ENCODE measurements around the gene SPEF2.

The SPEF2 gene

DNA sequence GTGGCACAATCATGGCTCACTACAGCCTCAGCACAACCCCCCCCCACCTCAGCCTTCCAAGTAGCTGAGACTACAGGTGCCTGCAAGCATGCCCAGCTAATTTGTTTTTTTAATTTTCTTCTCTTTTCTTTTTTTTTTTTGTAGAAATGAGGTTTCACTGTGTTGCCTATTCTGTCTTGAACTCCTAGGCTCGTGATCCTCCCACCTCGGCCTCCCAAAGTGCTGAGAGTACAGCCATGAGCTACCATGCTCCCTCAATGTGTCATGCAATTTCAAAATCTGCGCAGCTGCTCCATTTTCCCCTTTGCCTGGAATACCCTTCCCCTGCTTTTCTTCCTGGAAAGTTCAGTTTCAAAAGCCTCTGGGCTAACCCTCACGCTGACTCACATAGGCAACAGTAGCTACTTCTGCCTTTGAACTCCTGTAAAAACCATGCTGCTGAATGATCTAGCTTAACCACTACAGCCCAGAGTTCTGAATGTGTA is 168.0 kb downstream of the SPEF2 start:
- no peak for FAIRE-seq

DNA sequence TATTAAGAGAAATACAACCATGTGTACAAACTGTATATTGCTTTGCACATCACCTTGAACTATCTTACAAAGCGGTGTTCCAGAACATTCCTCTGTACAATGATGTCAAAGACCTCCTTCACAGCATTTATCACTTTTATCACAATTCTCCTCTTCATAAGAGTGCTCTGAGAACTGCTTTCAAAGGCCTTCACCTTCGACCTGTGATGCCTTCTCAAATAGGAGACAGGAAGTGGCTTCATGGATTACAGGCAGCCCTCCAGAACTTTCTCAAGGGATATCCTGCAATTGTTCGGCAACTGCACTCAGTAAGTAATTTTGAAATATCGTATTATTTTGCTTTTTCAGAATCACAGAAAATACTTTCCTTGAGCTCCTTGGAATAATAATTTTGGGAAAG is 171.1 kb downstream of the SPEF2 start:
- FAIRE-seq = no peak

DNA sequence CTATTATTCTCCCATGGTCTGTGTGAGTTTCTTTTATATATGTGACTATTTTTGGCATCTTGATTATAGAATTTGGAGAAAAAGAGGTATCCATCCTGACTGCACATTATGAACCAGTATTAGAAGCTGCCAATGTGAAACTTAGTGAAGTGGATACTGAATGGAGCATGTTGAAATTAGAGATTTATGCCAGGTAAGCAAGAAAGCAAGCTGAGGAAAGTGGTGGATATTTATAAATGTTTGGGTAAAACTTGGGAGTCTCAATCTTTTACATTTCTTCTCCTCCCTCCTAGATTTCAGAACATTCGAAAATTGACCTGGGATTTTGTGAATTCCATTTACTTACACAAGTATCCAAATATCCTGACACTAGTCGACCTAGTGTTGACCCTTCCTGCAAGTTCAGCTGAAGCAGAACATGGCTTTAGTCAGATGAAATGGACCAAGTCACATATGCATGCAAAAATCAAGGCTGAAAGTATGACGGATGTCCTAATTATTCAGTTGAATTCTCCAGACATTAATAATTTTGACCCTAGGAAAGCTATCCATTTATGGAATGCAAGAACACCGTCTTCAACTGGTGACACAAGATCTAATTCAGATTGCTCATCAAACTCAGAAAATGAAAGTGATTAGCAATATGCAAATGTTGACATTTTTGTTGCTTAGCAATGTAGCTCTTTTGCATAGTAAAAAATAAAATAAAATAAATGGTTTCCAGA is 172.2 kb downstream of the SPEF2 start:
- no peak for FAIRE-seq

DNA sequence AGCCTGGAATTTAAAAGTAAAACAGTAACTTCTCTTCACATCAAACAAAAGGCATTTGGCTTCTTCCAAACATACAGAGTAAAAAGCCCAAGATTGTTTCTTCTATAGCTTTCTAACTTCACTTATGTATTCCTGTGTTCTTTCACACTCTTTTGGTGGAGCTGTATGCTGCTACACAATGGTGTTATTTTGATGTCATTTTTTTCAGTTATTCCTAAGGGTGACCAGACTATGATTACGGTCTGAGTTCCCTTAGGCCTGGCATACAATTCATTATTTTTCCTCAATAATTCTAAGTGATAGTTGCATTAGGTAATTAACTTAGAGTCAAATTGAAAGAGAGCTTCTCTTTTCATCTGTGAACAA is 172.8 kb downstream of the SPEF2 start:
- no peak for FAIRE-seq

DNA sequence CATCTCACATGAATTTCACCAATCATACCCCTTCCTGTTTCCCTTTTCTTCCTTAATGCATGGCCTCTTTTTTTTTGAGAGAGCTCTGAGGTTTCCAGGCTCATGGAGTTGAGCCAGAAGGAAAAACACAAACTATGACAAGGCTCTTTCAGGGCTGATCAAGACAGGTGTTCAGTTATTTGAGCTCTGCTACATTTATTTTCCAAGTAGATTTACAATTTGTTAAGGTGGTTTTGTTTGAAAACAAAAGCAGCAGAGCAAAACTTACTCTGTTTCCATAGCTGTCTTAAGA is 176.6 kb downstream of the SPEF2 start:
- FAIRE-seq = no peak

DNA sequence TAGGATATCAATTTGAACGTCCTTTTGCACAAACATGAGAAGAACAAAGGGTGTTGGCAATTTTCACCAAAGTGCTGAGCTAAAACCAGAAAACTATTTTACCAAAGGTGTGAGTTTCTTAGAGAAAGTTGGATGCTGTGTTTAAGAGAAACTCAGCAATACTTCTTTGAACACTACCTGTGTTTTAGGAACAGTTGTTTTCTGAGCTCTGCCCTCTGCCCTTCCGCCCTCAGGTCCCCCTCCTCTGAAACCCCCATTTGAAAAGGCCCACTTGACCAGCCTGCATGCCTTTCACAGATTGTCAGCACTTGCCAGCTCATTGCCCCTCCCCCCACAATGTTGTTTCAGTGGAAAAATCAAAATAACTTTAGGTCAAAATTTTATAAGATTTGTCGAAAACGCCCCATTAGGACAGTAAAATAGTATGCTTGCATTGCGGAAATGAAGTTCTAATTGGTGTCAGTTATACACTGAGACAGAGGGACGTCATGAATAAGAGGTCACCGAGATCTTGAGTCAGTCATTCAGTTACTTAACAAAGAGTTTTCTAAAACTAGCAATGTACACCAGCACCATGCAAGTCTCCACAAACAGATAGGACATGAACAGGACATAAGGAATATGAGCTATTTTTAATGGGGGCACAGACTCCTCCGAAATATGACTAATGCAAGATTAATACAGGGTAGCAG is 177.2 kb downstream of the SPEF2 start:
- no peak for FAIRE-seq

DNA sequence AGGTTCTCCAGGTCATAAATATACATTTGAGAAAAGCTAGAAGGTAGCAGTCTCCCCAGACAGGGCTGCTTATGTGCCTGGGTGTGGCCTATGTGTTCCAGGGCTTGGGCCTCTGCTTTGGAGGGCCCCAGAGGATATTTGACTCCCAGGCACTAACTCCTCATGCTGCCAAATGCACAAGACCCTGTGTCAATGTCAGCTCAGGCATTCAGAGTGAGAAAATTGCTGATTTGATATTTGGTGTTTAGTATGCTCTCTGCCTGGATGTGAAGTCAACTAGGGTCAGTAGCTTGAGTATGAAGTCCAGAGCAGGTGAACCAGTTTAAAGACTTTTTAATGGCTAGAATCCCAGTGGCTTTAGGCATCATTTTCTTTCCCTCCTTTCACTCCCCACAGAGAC is 181.5 kb downstream of the SPEF2 start:
- FAIRE-seq = no peak

DNA sequence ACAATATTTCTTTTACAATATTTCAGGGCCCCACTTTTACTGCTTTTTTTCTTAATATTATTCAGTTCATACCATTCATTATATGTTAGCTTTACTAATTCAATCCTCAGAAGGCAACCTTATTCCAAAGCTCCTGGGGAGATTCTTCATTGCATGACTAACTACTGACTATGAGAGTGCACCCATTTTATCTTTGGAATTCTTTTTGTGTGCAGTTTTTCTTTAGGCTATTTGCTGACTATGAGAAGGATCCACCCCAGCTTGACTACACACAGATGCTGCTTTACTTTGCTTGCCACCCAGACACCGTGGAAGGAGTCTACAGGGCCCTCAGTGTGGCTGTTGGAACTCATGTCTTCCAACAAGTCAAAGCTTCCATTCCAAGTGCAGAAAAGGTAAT is 182.1 kb downstream of the SPEF2 start:
- FAIRE-seq = no peak

DNA sequence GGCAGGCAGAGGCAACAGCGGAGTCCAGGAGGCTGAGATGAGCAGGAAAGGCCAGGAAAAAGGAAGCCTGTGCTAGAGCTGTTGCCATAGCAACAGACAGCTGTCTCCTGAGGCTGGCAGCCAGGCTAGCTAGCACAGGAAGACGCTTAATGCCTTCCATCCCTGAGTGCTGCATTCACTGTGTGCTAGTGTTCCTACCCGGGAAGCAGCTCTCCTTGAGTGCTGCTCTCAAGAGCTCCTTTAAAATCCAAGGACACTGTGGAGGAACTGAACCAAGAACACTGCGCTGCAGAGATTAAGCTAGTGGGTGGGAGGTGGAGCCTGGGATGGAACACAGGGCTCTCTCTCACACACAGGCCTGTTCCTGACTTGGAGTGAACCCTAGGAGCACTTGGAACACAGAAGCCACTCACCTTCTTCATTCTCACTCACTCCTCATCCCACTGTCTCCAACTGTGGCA is 185.6 kb downstream of the SPEF2 start:
- no peak for FAIRE-seq

DNA sequence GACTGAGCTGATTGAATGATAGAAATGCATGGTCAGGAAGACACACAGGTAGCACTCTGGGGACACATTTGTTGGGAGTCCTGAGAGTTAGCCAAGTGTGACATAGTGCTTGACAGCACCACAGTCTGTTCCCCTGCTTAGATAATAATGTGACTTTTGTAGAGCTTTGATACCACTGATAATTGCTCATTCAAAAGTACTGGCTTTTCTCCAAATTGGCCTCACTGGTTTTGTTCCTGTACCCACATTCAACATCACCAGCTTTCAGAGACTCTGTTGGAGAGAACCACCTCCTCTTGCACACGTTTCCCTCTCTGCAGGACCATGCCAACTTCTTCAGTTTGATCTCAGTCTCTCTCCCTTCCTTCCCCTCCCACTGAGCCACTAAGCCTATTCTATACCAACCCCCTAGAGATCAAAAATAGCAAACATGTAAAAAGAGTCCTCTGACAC is 186.6 kb downstream of the SPEF2 start:
- no peak for FAIRE-seq

DNA sequence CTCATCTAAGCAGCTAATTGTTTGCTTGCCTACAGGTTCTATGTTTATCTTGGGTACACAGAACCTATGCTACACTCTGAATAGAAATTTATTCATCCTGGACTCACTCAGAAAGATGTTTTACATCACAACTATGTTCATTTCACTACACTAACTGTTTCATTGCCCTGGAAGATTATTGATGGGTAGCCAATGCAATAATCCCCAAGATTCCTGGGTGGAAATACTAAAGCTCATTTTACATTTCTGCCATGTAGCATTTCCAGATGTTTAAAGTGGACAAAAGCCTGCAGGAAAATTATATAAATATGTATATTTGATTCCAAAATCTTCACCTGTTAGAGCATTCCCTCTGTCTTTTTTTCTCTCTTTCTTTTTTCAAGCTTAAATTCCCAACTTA is 187.2 kb downstream of the SPEF2 start:
- FAIRE-seq = no peak

DNA sequence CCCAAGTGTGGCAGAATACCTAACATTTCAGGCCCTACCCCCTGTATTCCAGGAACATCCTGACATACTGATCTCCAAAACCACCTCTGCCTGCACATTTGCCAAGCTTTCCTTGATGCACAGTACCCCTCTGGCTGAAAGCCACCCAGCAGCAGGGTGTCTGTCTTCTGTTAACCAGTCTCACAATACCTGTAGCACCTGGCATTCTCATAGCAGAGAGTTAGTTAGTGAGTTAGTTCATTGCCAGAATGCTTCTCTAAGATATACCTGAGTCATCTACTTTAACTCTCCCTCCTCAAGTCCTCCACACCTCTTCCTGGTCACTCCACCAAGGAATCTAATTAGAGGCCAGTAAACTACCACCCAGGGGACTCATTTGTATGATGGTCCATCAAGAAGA is 192.9 kb downstream of the SPEF2 start:
- no peak for FAIRE-seq

DNA sequence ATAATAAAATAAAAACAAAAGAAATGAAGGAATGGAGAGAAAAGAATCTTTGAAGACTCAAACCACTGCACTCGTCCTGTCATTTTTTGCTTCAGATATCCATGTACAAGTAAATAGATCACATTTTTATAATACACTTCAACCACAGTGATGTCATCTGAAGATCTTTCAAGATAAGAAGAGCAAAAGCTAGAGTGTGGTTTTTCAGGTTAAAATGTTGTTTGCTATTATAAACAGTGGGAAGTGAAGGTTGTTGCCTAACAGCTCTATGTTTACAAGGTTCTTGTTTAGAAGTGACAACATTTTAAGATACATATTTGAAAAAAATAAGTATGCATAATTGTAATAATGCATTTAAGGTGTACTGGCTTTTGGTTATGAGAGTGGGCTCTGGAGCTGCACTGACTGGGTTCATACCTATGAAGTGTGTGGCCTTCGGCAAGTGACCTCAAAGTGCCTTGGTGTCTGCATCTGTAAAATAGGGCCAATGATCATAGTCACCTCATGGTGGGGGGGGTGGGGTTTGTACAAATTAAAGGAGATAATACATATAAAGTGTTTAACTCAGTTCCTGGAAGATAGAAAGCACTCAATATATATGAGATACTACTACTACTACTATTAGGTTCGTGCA is 193.6 kb downstream of the SPEF2 start:
- no peak for FAIRE-seq

DNA sequence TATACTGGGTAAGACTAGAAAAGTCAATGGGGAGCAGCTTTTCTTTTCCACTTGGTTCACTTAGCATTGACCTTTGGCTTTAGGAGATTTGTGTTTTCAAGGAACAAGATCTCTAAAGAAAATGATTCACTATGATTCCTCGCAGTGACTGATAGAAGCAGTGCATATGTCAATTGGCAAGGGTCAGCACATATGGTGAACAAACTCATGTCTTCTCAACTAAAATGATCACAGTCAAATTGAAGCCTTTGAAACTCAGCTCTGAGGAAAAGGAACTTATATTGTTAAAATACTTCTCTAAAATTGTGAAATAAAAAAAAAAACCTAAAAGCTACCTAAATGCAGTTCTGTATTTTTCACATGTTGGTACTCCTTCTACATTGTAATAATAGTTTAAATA is 195.9 kb downstream of the SPEF2 start:
- FAIRE-seq = no peak

DNA sequence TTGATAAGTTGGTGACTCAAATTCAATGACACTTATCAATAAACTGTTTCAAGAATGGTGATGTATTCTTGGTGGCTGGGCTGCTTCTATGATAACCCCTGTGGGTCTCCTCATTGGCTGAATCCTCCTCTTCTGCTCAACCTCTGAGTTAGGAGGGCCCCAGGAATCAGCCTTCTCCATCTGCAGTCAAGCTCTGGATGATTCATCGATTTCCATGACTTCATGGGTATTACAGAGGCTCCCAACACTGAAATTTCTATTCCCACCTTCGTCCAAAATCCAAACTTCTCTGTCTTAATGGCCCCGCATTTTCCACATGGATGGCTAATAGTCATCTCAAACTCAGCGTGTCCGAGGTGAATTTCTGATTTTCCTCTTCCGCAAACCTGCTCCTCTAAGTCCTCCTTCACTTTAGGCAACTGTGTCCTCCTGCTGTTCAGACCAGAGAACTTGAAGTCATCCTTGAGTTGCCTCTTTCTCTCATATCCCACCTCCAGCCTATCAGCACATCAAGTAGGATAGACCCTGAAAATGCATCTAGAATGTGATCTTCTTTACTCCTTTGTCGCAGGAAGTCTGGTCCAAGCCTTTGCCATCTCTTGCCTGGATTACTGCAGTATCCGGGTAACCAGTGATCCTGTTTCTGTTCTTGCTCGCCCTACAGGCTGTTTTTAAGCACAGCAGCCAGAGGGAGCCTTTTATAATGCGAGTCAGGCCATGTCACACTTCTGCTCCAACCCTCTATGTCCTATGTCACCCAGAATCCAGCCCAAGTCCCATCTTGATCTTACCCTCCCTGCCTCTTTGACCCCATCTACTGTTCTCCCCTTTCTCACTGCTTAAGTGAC is 197.7 kb downstream of the SPEF2 start:
- no peak for FAIRE-seq

DNA sequence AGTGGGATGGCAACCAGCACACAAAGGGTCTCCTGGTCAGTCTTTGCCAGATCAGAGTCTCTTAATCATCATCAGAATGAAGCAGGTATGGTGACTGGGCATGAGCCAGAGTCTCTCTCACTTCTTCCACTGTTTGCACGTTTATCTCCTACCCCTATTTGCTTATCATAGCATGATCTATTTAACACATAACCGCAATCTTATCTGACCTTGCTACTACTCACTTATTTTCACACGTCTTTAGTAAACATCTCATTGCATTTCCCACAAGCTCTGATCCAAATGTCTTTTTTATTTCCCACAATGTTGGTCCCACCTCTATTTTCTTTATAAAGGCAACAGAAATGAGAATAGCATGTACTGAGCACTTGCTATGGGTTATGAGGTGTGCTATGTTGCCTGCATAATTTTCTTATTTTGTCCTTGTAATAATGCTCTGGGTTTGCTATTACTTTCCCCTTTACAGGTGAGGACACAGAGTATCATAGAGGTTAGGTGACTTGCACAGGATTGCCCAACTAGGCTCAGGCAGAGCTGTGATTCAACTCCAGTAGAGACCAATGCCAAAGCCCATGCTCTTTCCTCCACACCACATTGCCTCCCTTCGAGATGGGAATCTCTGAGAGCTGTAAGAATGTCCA is 199.3 kb downstream of the SPEF2 start:
- FAIRE-seq = no peak

DNA sequence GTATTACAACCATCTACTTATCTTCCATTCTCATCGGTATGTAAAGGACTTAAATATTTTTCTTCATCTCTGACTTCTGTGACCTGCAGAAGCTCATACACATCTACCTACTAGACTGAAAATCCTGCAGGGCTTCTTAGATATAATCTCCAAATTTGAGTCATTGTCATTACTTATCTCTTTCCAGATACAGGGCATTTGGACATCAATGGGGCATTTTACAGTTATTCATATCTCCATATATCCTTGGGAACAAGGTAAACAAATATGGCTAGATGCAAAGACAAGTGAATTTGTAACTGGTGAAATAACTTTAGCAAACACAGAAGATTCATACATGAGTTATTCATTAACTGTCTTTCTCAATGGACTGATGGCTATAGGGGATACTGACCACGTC is 201.4 kb downstream of the SPEF2 start:
- FAIRE-seq = no peak

DNA sequence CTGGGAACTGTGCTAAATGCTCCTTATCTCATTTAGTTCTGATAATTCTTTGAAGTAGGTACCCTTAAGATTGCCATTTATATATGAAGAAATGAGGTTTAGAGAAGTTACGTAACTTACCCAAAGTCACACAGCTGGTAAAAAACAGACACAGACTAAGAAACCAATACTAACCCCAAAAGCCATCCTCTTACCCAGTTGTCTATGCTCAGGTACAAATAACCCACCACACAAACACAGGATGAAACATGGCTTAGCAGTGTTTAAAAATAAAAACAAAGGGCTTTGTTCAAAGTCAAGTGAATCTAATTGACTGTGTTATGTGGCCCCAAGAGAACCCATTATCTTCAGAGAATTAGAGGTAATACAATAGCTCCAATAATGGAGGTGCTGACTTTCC is 202.0 kb downstream of the SPEF2 start:
- FAIRE-seq = no peak

DNA sequence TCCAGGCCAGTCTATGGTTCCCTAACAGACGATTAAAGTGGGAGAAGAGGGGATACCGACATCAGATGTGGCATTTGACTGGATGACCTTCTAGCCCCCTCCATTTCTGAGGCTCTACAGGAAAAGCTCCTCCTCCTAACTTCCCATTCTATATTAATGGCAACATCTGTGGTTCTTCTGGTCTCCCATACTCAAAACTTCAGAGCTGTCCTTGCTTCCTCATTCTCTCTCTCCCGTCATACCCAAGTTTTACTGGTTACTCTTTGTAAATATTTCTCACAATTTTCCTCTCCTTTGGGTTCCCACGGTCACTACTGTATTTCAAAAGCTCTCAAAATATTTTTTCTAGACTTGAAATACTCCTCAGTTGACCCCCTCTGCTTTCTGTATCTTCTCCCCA is 203.1 kb downstream of the SPEF2 start:
- no peak for FAIRE-seq

DNA sequence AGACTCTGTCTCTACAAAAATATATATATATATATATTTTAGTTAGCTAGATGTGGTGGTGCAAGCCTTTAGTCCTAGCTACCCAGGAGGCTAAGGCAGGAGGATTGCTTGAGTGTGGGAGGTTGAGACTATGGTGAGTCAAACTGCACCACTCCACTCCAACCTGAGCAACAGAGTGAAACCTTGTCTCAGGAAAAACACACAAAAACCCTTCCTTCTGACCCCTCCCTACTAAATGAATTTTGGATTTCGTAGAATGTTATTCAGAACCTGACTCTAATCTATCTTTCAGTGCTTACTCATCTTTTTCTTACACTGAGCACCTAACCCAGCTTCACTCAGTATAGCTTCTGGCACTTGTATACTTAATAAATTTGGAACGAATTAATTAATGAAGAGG is 203.8 kb downstream of the SPEF2 start:
- no peak for FAIRE-seq

DNA sequence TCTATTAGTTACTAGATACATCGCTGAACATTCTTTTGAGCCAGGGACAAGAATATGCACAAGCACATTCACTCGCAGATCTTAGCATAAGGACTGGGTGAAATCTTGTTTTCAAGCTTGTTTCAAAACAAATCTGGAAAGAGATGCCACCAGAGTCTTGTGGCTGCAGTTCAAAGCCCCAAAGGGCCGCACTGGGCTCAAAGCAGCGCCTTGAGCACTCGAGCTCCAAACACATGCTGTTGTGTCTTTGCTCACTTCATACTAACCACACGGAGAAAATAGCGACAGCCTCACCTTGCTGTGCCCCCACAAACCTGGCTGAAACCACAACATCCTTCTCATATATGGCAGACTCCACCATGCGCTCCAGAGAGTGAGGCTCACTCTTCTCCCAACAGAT is 204.8 kb downstream of the SPEF2 start:
- no peak for FAIRE-seq

DNA sequence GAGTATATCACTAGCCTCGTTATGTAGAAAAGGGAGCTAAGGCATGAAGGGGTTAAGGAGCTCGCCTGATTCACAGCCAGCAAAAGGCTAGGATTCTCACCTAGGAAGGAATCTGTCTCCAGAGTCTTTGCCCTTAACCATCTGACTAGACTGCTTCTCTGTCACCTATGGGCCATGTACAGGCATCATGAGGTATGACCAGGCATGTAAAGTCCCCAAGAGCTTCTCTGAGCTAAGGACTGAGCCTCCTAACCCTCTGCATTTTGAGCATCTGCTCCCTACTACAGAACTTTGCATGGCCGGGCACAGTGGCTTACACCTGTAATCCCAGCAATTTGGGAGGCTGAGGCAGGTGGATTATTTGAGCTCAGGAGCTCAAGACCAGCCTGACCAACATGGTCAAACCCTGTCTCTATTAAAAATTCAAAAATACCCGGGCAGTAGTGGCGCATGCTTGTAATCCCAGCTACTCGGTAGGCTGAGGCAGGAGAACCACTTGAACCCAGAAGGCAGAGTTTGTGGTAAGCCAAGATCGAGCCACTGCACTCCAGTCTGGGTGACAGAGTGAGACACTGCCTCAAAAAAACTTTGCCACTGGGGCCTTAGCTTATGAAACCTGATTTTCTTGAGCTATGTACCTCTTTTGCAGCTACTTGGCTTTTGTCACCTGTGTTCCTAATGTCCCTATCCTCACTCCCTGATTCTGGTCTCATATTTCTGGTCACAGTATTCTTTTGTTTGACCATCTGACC is 205.9 kb downstream of the SPEF2 start:
- no peak for FAIRE-seq

All from TTC549 (cell line).